ENCODE data around the gene IFNL1.

Gene IFNL1

DNA sequence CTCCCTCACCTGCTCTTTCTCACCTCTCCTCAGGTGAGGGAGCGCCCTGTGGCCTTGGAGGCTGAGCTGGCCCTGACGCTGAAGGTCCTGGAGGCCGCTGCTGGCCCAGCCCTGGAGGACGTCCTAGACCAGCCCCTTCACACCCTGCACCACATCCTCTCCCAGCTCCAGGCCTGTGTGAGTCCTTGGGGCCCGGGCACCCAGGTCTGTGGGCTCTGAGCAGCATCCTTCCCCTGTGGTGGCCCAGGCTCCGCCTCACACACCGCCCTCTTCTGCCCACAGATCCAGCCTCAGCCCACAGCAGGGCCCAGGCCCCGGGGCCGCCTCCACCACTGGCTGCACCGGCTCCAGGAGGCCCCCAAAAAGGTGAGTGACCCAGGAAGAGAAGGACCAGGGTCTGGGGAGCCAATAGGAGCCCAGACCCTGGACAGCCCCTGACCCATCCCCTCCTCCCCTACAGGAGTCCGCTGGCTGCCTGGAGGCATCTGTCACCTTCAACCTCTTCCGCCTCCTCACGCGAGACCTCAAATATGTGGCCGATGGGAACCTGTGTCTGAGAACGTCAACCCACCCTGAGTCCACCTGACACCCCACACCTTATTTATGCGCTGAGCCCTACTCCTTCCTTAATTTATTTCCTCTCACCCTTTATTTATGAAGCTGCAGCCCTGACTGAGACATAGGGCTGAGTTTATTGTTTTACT, 1.9 kb downstream of the IFNL1 start:
- H3K4me3 ChIP-seq (ENCODE audit: low read depth, low read length), result no peak overlapping the region
- TF ChIP-seq, protein P1, sequence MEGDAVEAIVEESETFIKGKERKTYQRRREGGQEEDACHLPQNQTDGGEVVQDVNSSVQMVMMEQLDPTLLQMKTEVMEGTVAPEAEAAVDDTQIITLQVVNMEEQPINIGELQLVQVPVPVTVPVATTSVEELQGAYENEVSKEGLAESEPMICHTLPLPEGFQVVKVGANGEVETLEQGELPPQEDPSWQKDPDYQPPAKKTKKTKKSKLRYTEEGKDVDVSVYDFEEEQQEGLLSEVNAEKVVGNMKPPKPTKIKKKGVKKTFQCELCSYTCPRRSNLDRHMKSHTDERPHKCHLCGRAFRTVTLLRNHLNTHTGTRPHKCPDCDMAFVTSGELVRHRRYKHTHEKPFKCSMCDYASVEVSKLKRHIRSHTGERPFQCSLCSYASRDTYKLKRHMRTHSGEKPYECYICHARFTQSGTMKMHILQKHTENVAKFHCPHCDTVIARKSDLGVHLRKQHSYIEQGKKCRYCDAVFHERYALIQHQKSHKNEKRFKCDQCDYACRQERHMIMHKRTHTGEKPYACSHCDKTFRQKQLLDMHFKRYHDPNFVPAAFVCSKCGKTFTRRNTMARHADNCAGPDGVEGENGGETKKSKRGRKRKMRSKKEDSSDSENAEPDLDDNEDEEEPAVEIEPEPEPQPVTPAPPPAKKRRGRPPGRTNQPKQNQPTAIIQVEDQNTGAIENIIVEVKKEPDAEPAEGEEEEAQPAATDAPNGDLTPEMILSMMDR (IDR thresholded peaks at IDR 0.05; ENCODE audit: borderline replicate concordance, insufficient read depth, low read depth, low read length), result no peak

DNA sequence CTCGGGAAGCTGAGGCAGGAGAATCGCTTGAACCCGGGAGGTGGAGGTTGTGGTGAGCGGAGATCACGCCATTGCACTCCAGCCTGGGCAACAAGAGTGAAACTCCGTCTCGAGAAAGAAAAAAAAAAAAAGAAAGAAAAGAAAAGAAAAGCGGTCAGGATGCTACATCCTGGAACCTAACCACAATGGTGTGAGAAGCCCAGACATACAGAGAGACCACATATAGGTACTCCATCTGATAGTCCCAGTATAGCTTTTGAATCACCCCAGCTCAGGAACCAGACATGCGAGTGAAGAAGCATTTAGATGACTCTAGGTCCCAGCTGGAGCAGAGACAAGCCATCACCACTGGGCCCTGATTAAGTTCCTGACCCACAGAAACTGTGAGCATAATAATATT, 3.2 kb downstream of the IFNL1 start:
- TF ChIP-seq, protein P1 (IDR thresholded peaks at IDR 0.05; ENCODE audit: borderline replicate concordance, insufficient read depth, low read depth, low read length), result no peak
- no peak overlapping the region for H3K4me3 ChIP-seq (ENCODE audit: low read depth, low read length)

DNA sequence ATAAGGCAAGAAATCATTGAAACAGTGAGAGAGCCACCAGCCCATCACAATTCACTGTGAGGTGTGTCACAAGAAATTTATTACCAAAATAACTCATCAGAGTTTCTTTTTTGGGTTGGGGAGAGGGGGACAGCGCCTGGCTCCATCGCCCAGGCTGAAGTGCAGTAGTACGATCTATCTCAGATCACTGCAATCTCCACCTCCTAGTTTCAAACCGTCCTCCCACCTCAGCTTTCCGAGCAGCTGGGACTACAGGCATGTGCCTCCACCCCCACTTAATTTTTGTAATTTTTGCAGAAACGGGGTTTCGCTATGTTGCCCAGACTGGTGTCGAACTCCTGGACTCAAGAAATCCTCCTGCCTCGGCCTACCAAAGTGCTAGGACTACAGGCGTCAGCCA, 3.6 kb downstream of the IFNL1 start:
- no peak overlapping the region for H3K4me3 ChIP-seq (ENCODE audit: low read depth, low read length)
- TF ChIP-seq, protein P1 (IDR thresholded peaks at IDR 0.05; ENCODE audit: borderline replicate concordance, insufficient read depth, low read depth, low read length), result no peak

DNA sequence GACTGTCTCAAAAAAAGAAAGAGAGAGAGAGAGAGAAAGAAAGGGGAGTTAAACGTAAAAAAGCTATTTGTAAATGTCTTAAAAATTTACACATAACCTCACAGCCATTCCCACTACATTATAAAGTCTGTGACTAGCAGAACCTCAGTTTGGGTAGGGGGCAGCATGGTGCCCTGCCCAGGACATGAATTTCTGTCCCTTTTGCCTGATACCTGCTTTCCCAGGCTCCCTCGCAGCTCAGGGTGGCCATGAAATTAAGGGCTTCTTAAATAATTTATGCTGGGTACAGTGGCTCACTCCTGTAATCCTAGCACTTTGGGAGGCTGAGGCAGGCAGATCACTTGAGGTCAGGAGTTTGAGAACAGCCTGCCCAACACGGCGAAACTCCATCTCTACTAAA, 4.8 kb downstream of the IFNL1 start:
- TF ChIP-seq, protein P1 (IDR thresholded peaks at IDR 0.05; ENCODE audit: borderline replicate concordance, insufficient read depth, low read depth, low read length), result no peak
- H3K4me3 ChIP-seq (ENCODE audit: low read depth, low read length), result no peak overlapping the region

DNA sequence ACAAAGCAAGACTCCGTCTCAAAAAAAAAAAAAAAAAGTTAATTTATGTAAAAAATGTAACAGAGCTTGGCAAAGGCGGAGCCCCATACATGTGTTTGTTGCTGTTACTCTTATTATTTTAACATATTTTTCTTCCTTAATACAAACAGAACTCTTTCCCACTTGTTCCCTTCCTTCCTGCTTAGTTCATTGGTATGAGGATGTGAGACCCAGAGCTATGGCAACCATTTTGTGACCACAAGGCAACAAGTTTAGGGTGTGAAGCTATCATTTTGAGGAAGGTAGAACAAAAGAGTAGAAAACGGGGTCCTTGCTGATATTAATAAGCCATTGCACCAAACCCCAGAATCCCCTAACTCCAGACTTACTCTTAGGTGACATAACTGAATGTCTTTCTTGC, 5.4 kb downstream of the IFNL1 start:
- H3K4me3 ChIP-seq (ENCODE audit: low read depth, low read length), result no peak overlapping the region
- TF ChIP-seq, protein P1 (IDR thresholded peaks at IDR 0.05; ENCODE audit: borderline replicate concordance, insufficient read depth, low read depth, low read length), result no peak

DNA sequence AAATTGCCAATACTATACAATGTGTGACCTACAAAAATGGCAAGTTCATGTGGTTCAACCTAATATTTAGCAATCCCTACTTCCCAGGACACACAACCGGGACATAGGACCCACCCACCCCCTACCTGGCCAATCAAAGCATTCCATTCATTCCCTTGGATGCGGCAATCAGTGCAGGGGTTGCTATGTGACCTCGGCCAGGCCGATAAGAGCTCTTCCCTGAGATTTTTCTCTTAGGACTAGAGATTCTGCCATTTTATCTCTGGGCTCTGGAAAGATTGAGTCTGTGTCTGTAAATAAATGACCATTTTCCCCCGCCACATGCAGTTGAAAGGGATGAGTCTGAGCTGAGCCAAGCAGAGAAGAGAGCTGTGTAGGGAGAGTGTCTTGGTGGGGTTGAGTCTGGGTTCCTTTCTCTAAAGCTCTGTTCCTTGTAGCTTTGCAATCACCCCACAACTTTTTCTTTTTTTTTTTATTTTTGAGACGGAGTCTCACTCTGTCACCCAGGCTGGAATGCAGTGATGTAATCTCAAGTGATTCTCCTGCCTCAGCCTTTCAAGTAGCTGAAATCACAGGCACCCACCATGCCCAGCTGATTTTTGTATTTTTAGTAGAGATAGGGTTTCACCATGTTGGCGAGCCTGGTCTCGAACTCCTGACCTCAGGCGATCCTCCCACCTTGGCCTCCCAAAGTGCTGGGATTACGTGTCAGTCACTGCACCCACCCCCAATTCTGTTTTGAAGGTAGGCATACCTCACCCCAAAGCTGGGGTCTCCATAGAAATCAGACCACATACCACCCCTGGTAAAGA, 7.4 kb downstream of the IFNL1 start:
- TF ChIP-seq, protein P1 (IDR thresholded peaks at IDR 0.05; ENCODE audit: borderline replicate concordance, insufficient read depth, low read depth, low read length), result no peak
- H3K4me3 ChIP-seq (ENCODE audit: low read depth, low read length), result no peak overlapping the region

DNA sequence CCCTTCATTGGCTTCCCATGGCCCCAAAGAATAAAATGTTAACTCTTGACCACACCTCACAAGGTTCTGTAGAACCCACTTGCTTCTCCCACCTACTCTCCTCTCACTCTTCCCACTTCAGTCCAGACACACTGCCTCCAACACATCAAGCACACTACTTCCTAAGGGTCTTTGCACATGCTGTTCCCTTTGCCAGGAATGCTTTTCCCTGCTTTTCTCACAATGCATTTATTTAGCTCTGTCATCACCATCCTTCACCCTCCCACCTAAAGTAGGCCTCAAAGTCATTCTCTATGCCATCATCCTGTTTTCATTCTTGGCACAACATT, 7.9 kb downstream of the IFNL1 start:
- TF ChIP-seq, protein P1 (IDR thresholded peaks at IDR 0.05; ENCODE audit: borderline replicate concordance, insufficient read depth, low read depth, low read length), result no peak
- H3K4me3 ChIP-seq (ENCODE audit: low read depth, low read length), result no peak overlapping the region
